Progenitor cell of endocrine pancreas (in vitro differentiated cells): ENCODE results near the gene NOMO2. TPM values are rescaled to one million over a fixed set of nuclear protein-coding genes. Genes with fewer than 3 reads are reported as not detected.
"Not testable (repeated sequence)": the region's sequence is repeated elsewhere in the genome, so short reads cannot be mapped to it uniquely, and the experiment has no call there.

Experiments
- DNase-seq: peaks from one replicate; pipeline ENCODE4 v3.0.0; 2021; ENCODE audit warnings: low spot score; ENCODE audit not compliant: unreplicated experiment
- H3K27ac Mint-ChIP-seq: 2 replicates; pipeline ENCODE4 v1.8.0; 2021; ENCODE audit warnings: mild to moderate bottlenecking, moderate library complexity, mixed read lengths
- H3K27me3 Mint-ChIP-seq: 2 replicates; pipeline ENCODE4 v1.8.0; 2021; ENCODE audit warnings: mixed read lengths
- H3K36me3 Mint-ChIP-seq: 2 replicates; pipeline ENCODE4 v1.8.0; 2022; ENCODE audit warnings: mixed read lengths; ENCODE audit not compliant: insufficient read depth
- H3K4me1 Mint-ChIP-seq: 2 replicates; pipeline ENCODE4 v1.8.0; 2021; ENCODE audit warnings: low read depth, mixed read lengths
- H3K4me3 Mint-ChIP-seq: 2 replicates; pipeline ENCODE4 v1.8.0; 2021; ENCODE audit warnings: low read depth, mild to moderate bottlenecking, moderate library complexity, mixed read lengths
- H3K9me3 Mint-ChIP-seq: 2 replicates; pipeline ENCODE4 v1.8.0; 2021; ENCODE audit warnings: low read depth, mixed read lengths
- total RNA-seq: library from RNA; stranded (reverse); gene quantifications from 2 replicates; pipeline ENCODE4 v1.2.1, GENCODE V29; 2021

NOMO2 gene
- total RNA-seq, 1 donor from 2014 or later, result 116 TPM

DNA sequence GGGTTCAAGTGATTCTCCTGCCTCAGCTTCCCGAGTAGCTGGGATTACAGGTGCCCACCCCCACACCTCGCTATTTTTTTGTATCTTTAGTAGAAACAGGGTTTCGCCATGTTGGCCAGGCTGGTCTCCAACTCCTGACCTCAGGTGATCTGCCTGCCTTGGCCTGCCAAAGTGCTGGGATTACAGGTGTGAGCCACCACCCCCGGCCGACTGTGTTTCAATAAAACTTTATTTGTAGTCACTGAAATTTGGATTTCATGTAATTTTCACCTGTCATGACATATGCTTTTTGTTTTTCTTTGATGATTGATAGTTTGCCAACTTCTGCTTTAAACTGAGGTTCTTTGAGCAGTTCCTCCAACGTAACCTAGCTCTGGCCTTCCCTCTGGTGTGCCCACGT lies 12.0 kb upstream of the NOMO2 start:
- not testable (repeated sequence) for H3K27ac Mint-ChIP-seq, H3K4me1 Mint-ChIP-seq

GRCh38 chr16:18572973-18573372 lies 11.1 kb upstream of the NOMO2 start:
- not testable (repeated sequence) for H3K27me3 Mint-ChIP-seq, H3K9me3 Mint-ChIP-seq, H3K4me1 Mint-ChIP-seq

More for the DNA sequence above, 12.0 kb upstream of the NOMO2 start:
- H3K9me3 Mint-ChIP-seq, H3K36me3 Mint-ChIP-seq, DNase-seq, H3K4me3 Mint-ChIP-seq, H3K27me3 Mint-ChIP-seq: not testable (repeated sequence)

GRCh38 chr16:18571307-18571850 lies 9.5 kb upstream of the NOMO2 start:
- not testable (repeated sequence) for DNase-seq, H3K9me3 Mint-ChIP-seq, H3K27me3 Mint-ChIP-seq, H3K36me3 Mint-ChIP-seq, H3K4me3 Mint-ChIP-seq, H3K27ac Mint-ChIP-seq, H3K4me1 Mint-ChIP-seq

More at GRCh38 chr16:18572973-18573372, 11.1 kb upstream of the NOMO2 start:
- not testable (repeated sequence) for H3K27ac Mint-ChIP-seq, DNase-seq, H3K36me3 Mint-ChIP-seq, H3K4me3 Mint-ChIP-seq

DNA sequence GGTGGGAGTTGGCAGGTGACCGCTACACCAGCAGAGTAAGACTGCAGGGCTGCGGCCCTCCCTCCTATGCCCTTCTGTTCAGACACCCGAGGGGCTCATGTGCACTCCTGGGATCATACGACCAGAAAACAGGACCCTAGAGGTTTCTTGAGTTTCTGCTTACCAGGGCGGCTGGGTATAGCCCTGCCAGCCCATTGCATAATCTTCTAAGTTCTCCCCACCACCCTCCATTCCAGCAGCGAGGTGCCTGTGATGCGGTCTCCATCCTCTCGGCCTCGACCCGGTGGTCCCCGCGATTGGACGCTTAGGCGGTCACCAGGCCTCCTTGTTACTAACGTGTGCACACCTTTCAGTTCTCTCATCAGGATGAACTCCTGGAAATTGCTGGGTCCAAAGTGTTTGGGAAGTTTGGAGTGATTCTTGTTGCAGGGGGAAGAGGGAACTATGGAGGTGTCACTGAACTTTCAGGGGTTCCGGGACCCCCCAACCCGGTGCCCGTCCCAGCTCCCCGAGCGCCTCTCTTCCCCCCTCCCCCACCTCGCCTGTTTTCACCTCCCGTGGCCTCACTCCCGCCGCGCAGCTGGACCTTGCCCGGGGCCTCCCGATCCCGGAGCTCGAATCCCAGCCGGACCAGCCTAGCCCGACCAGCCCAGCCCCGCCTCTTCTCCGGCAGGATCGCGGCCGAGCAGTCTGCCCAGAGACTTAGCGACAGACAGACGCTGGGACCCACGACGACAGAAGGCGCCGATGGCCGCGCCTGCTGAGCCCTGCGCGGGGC lies 8.8 kb upstream of the NOMO2 start:
- H3K27ac Mint-ChIP-seq, H3K4me3 Mint-ChIP-seq, H3K9me3 Mint-ChIP-seq, DNase-seq, H3K4me1 Mint-ChIP-seq, H3K36me3 Mint-ChIP-seq, H3K27me3 Mint-ChIP-seq: not testable (repeated sequence)

DNA sequence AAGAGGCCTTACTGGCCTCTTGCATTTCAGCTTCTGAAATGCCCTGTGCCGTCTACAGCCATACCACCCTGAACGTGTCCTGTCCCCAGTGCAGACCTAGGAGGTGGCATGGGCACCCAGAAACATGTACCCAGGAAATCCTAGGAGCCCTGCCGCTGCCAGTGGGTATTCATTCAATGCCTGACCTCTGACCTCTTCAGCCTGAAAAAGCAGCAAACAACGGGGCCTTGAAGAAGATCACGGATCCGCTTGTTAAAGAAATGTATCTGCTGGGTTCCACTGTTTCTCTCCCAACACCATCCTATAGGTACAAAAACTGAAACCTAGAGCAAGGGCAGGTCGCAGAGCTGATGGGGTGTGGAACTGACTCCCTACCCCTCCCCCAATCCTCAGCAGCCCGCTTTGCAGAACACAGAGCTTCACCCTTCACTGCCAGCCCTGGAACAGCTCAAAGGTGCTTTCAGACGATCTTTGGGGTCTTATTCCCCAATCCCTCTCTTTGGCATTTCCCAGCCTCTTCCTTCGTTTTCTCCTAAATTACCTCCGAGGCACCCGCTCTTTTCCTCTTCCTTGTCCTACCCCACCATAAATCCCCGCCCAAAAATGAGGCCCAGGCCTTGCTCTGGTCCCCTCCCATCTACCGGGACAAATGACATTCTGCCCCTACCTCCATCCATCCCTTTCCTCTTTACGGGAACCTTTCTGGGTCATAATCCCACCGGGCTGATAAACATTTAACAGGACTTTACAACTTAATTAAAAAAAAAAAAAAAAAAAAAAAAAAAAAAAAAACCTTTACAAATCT lies 1.3 kb downstream of the NOMO2 start:
- H3K27ac Mint-ChIP-seq, DNase-seq, H3K4me1 Mint-ChIP-seq, H3K27me3 Mint-ChIP-seq, H3K9me3 Mint-ChIP-seq, H3K36me3 Mint-ChIP-seq: not testable (repeated sequence)
- H3K4me3 Mint-ChIP-seq, result peak overlapping the region; percentile 55

DNA sequence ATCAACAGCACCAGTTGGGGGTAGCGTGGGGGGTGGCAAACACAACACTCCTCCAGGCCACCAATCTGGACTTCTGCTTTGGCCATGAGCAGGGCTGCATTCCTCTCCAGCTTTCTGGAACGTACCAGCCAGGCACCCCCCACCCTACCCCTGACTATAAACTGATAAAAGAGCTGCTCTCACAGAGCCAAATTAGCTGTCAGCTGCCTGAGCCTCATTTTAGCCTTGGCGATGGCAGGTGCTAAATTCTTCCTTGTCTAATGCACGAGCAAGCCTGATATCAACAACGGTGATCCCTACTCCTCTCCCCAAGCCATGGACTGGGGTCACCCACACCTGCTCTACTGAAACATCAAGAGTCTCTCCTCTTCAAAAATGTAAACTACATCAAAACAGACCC lies 8.2 kb downstream of the NOMO2 start:
- not testable (repeated sequence) for H3K9me3 Mint-ChIP-seq, H3K4me3 Mint-ChIP-seq, DNase-seq, H3K27ac Mint-ChIP-seq, H3K36me3 Mint-ChIP-seq, H3K4me1 Mint-ChIP-seq, H3K27me3 Mint-ChIP-seq

DNA sequence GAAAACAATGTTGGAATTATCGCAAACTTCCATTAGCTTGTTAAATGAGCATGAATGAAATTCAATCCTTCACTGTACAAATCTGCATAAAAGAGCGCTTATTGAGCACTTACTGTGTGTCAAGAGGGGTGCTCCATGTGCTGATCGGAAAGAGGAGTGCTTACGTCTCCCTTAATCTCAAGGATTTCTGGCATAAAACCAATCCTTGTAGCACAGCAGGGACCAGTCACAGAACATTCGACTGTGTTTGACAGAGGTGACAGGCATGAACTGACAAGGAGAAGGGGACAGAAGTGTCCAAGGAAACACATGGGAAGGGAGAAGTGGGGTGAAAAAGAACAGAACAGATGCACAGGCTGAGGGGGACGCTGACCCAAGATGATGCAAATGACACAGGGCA lies 14.5 kb downstream of the NOMO2 start:
- H3K4me3 Mint-ChIP-seq, H3K9me3 Mint-ChIP-seq, H3K27me3 Mint-ChIP-seq, H3K27ac Mint-ChIP-seq, DNase-seq, H3K4me1 Mint-ChIP-seq, H3K36me3 Mint-ChIP-seq: not testable (repeated sequence)

DNA sequence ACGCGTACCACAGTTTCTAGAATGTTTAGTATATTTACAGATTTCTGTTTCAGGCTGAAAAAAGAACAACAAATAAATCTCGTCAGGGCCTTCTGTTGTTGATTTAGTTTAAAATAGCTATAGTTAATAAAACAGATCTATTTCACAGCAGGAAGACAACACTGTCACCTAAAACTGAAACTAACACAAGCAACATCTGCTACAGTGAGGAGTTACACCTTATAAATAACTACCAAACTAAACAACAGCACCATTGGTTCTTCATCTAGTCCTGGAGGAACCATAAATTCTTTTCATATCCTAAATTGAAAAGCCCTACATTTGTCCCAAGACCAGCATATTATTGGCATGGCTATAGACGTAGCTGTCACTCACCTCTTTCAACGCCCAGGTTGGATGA lies 15.0 kb downstream of the NOMO2 start:
- H3K4me3 Mint-ChIP-seq, H3K4me1 Mint-ChIP-seq, H3K36me3 Mint-ChIP-seq, DNase-seq, H3K27me3 Mint-ChIP-seq, H3K9me3 Mint-ChIP-seq, H3K27ac Mint-ChIP-seq: not testable (repeated sequence)

DNA sequence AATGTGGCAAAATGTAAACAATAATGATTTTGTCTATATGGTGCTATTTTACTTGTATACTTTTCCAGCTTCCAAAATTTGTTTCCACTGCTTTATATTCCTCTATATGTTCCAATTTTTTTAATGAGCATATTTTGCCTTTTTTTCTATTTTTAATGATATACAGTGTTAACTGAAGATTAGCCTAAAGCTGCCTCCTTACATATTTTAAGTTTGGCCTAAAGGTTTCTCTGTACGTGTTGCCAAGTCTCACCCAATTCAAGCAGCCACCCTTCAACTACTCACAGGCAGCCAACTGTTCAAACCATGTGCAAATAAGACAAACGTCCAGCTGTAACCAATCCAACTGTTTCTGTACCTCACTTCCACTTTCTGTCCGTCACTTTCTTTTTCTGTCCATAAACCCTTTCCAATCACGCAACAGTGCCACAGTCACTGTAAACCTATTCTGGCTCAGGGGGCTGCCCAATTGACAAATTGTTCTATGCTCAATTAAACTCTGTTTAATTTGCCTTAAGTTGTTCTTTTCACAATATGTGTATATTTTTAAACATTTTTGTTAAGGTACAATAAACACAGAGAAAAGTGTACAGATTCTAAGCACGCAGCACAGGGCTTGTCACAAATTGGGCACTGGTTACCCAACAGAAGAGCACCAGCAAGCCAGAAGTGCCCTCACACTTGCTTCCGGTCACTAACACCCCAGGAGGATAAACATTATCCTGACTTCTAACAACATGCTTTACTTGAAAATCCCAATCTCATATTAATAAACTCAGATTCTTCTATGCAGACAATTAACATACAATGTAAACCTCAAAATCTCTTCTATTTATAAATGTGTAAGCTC lies 17.4 kb downstream of the NOMO2 start:
- H3K27ac Mint-ChIP-seq, H3K9me3 Mint-ChIP-seq, H3K36me3 Mint-ChIP-seq, H3K4me3 Mint-ChIP-seq, DNase-seq, H3K4me1 Mint-ChIP-seq, H3K27me3 Mint-ChIP-seq: not testable (repeated sequence)

DNA sequence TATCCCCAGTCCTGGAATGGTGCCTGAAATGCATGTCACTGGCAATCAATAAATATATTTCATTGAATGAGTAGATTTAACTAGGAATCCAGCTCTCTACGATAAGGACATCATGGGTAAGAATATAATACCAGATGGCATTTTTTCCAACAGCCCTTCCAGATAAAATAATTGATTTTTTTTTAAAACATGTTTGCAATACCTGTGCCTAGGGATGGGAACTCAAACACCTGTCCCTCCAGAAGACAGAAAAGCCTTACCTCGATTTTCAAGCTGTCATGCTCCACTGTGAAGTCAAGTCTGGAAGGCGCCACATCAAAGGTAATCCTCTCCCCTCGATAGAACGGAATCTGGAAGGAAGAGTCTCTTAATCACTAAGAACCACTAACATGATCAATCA lies 20.0 kb downstream of the NOMO2 start:
- not testable (repeated sequence) for DNase-seq, H3K36me3 Mint-ChIP-seq, H3K27ac Mint-ChIP-seq, H3K27me3 Mint-ChIP-seq, H3K4me3 Mint-ChIP-seq, H3K4me1 Mint-ChIP-seq, H3K9me3 Mint-ChIP-seq
